GM12875 (cell line): ENCODE measurements around the gene KRIT1.

Experiments used
- H3K4me3 ChIP-seq: one replicate; pipeline ENCODE4 v1.5.1; 2011; ENCODE audit warnings: low read depth, low read length, control low read depth
- CTCF ChIP-seq: IDR thresholded peaks from 2 replicates; pipeline ENCODE4 v1.5.1; 2011; ENCODE audit warnings: low read depth, mild to moderate bottlenecking, control low read depth, inconsistent platforms, low read length, moderate library complexity, borderline replicate concordance; ENCODE audit not compliant: insufficient read depth

KRIT1 gene

GRCh38 chr7:92150450-92151017 lies 95.2 kb downstream of the KRIT1 start:
- H3K4me3 ChIP-seq, result no peak overlapping the region
- no peak for TF ChIP-seq CTCF

DNA sequence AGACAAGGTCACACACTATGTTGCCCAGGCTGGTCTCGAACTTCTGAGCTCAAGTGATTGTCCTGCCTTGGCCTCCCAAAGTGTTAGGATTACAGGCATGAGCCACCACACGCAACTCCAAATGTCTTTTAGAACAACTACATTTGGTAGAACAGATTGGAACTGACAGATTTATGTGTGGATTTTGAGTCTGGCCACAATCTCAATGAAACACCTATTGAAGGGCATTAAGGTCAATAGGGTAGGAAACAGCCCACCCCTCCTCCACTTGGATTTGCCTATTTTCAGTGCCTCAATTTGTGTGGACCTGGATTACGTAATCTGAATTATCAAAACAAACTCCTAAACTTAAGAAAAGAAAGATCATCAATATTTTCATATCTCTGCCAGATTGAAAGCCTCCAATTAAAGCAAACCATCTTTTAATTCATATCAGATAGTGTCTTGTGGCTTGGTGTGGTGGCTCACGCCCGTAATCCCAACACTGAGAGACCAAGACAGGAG lies 95.9 kb downstream of the KRIT1 start:
- H3K4me3 ChIP-seq, result no peak overlapping the region
- TF ChIP-seq CTCF, result no peak
